Measurements from ENCODE around the gene PSMB11. TPM values are rescaled to one million over a fixed set of nuclear protein-coding genes. Genes with fewer than 3 reads are reported as not detected.

PSMB11 gene
- total RNA-seq, 1 donor from 2014 or later, result not detected

DNA sequence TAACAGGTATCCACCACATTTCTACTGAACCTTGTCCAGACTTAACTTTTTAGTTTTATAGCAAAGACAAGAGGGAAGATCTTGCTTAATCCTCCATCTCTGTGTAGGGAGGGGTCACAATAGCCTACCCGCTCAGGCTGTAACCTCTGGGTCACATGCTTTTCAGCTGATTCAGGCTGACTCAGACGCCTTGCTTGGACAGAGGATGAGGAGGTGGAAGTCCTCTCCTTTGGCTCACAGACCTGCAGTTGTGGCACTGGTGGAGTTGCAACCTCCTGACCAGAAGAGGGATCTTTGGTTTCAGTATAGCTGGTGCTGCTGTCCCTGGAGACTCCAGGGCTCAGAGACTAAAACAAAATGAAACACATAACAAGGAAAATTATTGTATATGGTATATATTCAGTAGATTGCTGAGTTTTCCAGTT, 36.7 kb downstream of the PSMB11 start:
- ChIA-PET POLR2A (interaction anchor here (0.7 to 2.7 kb wide), 2 partner anchors 16 to 662 kb away, joined by 3 to 17 read pairs; partner anchors contain the start of genes ACIN1 and C14orf119), CTCF (interaction anchor here (1.3 to 3.5 kb wide), 10 partner anchors 8 to 107 kb away, joined by 3 to 35 read pairs (median 14); partner anchors contain the start of genes ACIN1, C14orf119 and SLC7A8)
- DNase-seq (no peak), ATAC-seq (ENCODE audit: low read depth) (peak; percentile 18)
- TF ChIP-seq, protein P1, sequence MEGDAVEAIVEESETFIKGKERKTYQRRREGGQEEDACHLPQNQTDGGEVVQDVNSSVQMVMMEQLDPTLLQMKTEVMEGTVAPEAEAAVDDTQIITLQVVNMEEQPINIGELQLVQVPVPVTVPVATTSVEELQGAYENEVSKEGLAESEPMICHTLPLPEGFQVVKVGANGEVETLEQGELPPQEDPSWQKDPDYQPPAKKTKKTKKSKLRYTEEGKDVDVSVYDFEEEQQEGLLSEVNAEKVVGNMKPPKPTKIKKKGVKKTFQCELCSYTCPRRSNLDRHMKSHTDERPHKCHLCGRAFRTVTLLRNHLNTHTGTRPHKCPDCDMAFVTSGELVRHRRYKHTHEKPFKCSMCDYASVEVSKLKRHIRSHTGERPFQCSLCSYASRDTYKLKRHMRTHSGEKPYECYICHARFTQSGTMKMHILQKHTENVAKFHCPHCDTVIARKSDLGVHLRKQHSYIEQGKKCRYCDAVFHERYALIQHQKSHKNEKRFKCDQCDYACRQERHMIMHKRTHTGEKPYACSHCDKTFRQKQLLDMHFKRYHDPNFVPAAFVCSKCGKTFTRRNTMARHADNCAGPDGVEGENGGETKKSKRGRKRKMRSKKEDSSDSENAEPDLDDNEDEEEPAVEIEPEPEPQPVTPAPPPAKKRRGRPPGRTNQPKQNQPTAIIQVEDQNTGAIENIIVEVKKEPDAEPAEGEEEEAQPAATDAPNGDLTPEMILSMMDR (IDR thresholded peaks at IDR 0.05), result no peak
- H3K27me3 Mint-ChIP-seq, result no peaks in the 10 kb centered on the region
- peaks cover 86% of the 10 kb centered on the region for H3K36me3 Mint-ChIP-seq (ENCODE audit: low read depth)
- H3K27ac Mint-ChIP-seq, result no peak overlapping the region
- H3K9me3 Mint-ChIP-seq, result no peaks in the 10 kb centered on the region
- intact Hi-C loops (cut with micrococcal nuclease), result loop anchor here (5.0 kb wide), 1 partner anchor 219 kb away; no protein-coding TSS in a partner anchor
- H3K4me1 Mint-ChIP-seq, result peaks cover 3% of the 10 kb centered on the region
- no peak overlapping the region for H3K4me3 Mint-ChIP-seq

- TF ChIP-seq, protein P1 (IDR thresholded peaks at IDR 0.05), result no peak
- no peaks in the 10 kb centered on the region for H3K9me3 Mint-ChIP-seq
- intact Hi-C loops (cut with micrococcal nuclease), result loop anchor here (5.0 kb wide), 1 partner anchor 218 kb away; no protein-coding TSS in a partner anchor
- H3K27ac Mint-ChIP-seq, result no peak overlapping the region
- POLR2A ChIA-PET, result interaction anchor here (1.0 kb wide), 1 partner anchor 15 kb away, joined by 3 read pairs; the partner anchor contains the start of genes ACIN1 and C14orf119
- H3K27me3 Mint-ChIP-seq, result no peaks in the 10 kb centered on the region
- DNase-seq (no peak), ATAC-seq (ENCODE audit: low read depth) (no peak)
- H3K36me3 Mint-ChIP-seq (ENCODE audit: low read depth), result peaks cover 83% of the 10 kb centered on the region
- peaks cover 3% of the 10 kb centered on the region for H3K4me1 Mint-ChIP-seq
- CTCF ChIA-PET, result interaction anchor here (0.8 kb wide), 1 partner anchor 12 kb away, joined by 4 read pairs; no protein-coding TSS in a partner anchor
- no peak overlapping the region for H3K4me3 Mint-ChIP-seq
These were observed 37.7 kb downstream of the PSMB11 start for GRCh38 chr14:23079716-23080115.

GRCh38 chr14:23080474-23080873, 38.5 kb downstream of the PSMB11 start:
- DNase-seq (no peak), ATAC-seq (ENCODE audit: low read depth) (no peak)
- Mint-ChIP-seq H3K27ac (no peak overlapping the region), H3K9me3 (no peaks in the 10 kb centered on the region), H3K4me3 (no peak overlapping the region), H3K27me3 (no peaks in the 10 kb centered on the region), H3K36me3 (ENCODE audit: low read depth) (peaks cover 84% of the 10 kb centered on the region), H3K4me1 (peaks cover 3% of the 10 kb centered on the region)
- POLR2A ChIA-PET, result interaction anchor here (0.7 to 1.0 kb wide), 2 partner anchors 14 to 87 kb away, joined by 3 read pairs; partner anchors contain the start of genes ACIN1 and C14orf119
- intact Hi-C loops (cut with micrococcal nuclease), result no loop called here
- TF ChIP-seq, protein P1 (IDR thresholded peaks at IDR 0.05), result no peak
- CTCF ChIA-PET, result interaction anchor here (1.0 kb wide), 1 partner anchor 12 kb away, joined by 3 read pairs; no protein-coding TSS in a partner anchor

- POLR2A ChIA-PET, result interaction anchor here (0.6 to 1.2 kb wide), 2 partner anchors 9 to 75 kb away, joined by 3 to 5 read pairs; partner anchors contain the start of genes ACIN1 and C14orf119
- Mint-ChIP-seq H3K36me3 (ENCODE audit: low read depth) (peaks cover 87% of the 10 kb centered on the region), H3K27me3 (no peaks in the 10 kb centered on the region), H3K4me3 (no peak overlapping the region), H3K27ac (no peak overlapping the region), H3K9me3 (no peaks in the 10 kb centered on the region), H3K4me1 (peaks cover 2% of the 10 kb centered on the region)
- intact Hi-C loops (cut with micrococcal nuclease), result no loop called here
- TF ChIP-seq, protein P1 (IDR thresholded peaks at IDR 0.05), result no peak
- no peak for ATAC-seq (ENCODE audit: low read depth)
- CTCF ChIA-PET, result interaction anchor here (1.6 to 1.8 kb wide), 2 partner anchors 8 to 17 kb away, joined by 4 to 5 read pairs; no protein-coding TSS in a partner anchor
- no peak for DNase-seq
These were observed 43.4 kb downstream of the PSMB11 start for GRCh38 chr14:23085458-23085857.

GRCh38 chr14:23086565-23086964, 44.6 kb downstream of the PSMB11 start:
- no peaks in the 10 kb centered on the region for H3K9me3 Mint-ChIP-seq
- ATAC-seq (ENCODE audit: low read depth), result no peak
- H3K36me3 Mint-ChIP-seq (ENCODE audit: low read depth), result peaks cover 81% of the 10 kb centered on the region
- intact Hi-C loops (cut with micrococcal nuclease), result no loop called here
- DNase-seq, result no peak
- peaks cover 2% of the 10 kb centered on the region for H3K4me1 Mint-ChIP-seq
- H3K27me3 Mint-ChIP-seq, result no peaks in the 10 kb centered on the region
- H3K27ac Mint-ChIP-seq, result no peak overlapping the region
- ChIA-PET CTCF (interaction anchor here (1.6 to 1.8 kb wide), 2 partner anchors 9 to 18 kb away, joined by 4 to 5 read pairs; no protein-coding TSS in a partner anchor), POLR2A (interaction anchor here (1.0 to 1.2 kb wide), 2 partner anchors 8 to 12 kb away, joined by 4 to 5 read pairs; partner anchors contain the start of genes ACIN1 and C14orf119)
- H3K4me3 Mint-ChIP-seq, result no peak overlapping the region
- TF ChIP-seq, protein P1 (IDR thresholded peaks at IDR 0.05), result no peak
